H1 (cell line): ENCODE data around the gene PPP2R3B.

ENCODE experiments used
- RXRA ChIP-seq: IDR thresholded peaks from 2 replicates; pipeline ENCODE4 v1.6.1; 2011; ENCODE audit warnings: low read depth, mild to moderate bottlenecking, low read length, moderate library complexity; ENCODE audit not compliant: insufficient read depth
- TCF12 ChIP-seq: IDR thresholded peaks from 2 replicates; pipeline ENCODE4 v1.6.1; 2011; ENCODE audit warnings: low read depth, mild to moderate bottlenecking, low read length
- USF2 ChIP-seq: IDR thresholded peaks from 2 replicates; pipeline ENCODE4 v1.6.1; 2011; ENCODE audit warnings: low read length, improper control_type of control experiment
- TF ChIP-seq, protein P1 (sequence below), 3 experiments: IDR thresholded peaks; 1 replicate in 2 of 3; 2 replicates in 1 of 3; pipeline versions ENCODE4 v1.5.1 to v1.6.1; 2011; ENCODE audit warnings: low read length in 3 of 3, mild to moderate bottlenecking in 3 of 3, inconsistent platforms in 2 of 3, low read depth in 1 of 3, moderate library complexity in 1 of 3; ENCODE audit not compliant: insufficient read depth in 1 of 3; ENCODE audit errors: control extremely low read depth in 1 of 3

GRCh38 chrX:345020-345925 is 41.4 kb downstream of the PPP2R3B start:
- TF ChIP-seq USF2 (no peak), TCF12 (no peak), RXRA (no peak)
- TF ChIP-seq, protein P1, sequence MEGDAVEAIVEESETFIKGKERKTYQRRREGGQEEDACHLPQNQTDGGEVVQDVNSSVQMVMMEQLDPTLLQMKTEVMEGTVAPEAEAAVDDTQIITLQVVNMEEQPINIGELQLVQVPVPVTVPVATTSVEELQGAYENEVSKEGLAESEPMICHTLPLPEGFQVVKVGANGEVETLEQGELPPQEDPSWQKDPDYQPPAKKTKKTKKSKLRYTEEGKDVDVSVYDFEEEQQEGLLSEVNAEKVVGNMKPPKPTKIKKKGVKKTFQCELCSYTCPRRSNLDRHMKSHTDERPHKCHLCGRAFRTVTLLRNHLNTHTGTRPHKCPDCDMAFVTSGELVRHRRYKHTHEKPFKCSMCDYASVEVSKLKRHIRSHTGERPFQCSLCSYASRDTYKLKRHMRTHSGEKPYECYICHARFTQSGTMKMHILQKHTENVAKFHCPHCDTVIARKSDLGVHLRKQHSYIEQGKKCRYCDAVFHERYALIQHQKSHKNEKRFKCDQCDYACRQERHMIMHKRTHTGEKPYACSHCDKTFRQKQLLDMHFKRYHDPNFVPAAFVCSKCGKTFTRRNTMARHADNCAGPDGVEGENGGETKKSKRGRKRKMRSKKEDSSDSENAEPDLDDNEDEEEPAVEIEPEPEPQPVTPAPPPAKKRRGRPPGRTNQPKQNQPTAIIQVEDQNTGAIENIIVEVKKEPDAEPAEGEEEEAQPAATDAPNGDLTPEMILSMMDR (IDR thresholded peaks at IDR 0.05; ENCODE audit: control extremely low read depth in 1 of 3, insufficient read depth in 1 of 3, low read depth in 1 of 3, low read length in 3 of 3): no peak
